HG03108 (cell line): ENCODE measurements around the gene GALNT9.
"Not testable (repeated sequence)": the region's sequence is repeated elsewhere in the genome, so short reads cannot be mapped to it uniquely, and the experiment has no call there.

Source experiments
- ATAC-seq: cut with Tn5 transposase; IDR thresholded peaks from one replicate; pipeline ENCODE4 v1.9.1; 2021; ENCODE audit warnings: moderate library complexity; ENCODE audit not compliant: unreplicated experiment

GALNT9 gene

GRCh38 chr12:132253698-132254480 lies 75.5 kb downstream of the GALNT9 start:
- ATAC-seq = no peak

GRCh38 chr12:132252981-132253380 lies 76.4 kb downstream of the GALNT9 start:
- not testable (repeated sequence) for ATAC-seq

- no peak for ATAC-seq
Measured at GRCh38 chr12:132251741-132252490, 77.5 kb downstream of the GALNT9 start.

GRCh38 chr12:132251310-132251709 lies 78.1 kb downstream of the GALNT9 start:
- ATAC-seq = no peak

GRCh38 chr12:132250707-132251106 lies 78.7 kb downstream of the GALNT9 start:
- no peak for ATAC-seq

GRCh38 chr12:132249689-132250478 lies 79.5 kb downstream of the GALNT9 start:
- ATAC-seq = no peak

GRCh38 chr12:132248453-132249167 lies 80.8 kb downstream of the GALNT9 start:
- ATAC-seq = no peak

GRCh38 chr12:132247718-132248452 lies 81.5 kb downstream of the GALNT9 start:
- no peak for ATAC-seq

GRCh38 chr12:132246997-132247717 lies 82.2 kb downstream of the GALNT9 start:
- ATAC-seq = no peak

- no peak for ATAC-seq
Measured at GRCh38 chr12:132245521-132246101, 83.8 kb downstream of the GALNT9 start.

- no peak for ATAC-seq
Measured at GRCh38 chr12:132244724-132245295, 84.6 kb downstream of the GALNT9 start.

GRCh38 chr12:132243596-132244310 lies 85.6 kb downstream of the GALNT9 start:
- no peak for ATAC-seq

GRCh38 chr12:132243171-132243570 lies 86.2 kb downstream of the GALNT9 start:
- ATAC-seq = not testable (repeated sequence)

- ATAC-seq = not testable (repeated sequence)
Measured at GRCh38 chr12:132240669-132241007, 88.8 kb downstream of the GALNT9 start.

- ATAC-seq = no peak
Measured at GRCh38 chr12:132239796-132240668, 89.4 kb downstream of the GALNT9 start.

GRCh38 chr12:132239392-132239791 lies 90.0 kb downstream of the GALNT9 start:
- ATAC-seq = no peak

- ATAC-seq = no peak
Measured at GRCh38 chr12:132238884-132239283, 90.5 kb downstream of the GALNT9 start.
